Effector memory CD4-positive, alpha-beta T cell (primary cell): Measurements from ENCODE around the gene ELK1.

Source experiments
- DNase-seq, 3 donors: peaks; one replicate each; pipeline ENCODE4 v3.0.0-alpha.2; 2020
- H3K27ac ChIP-seq: 2 replicates; pipeline ENCODE4 v1.7.0; 2013; ENCODE audit warnings: mild to moderate bottlenecking, low read length, moderate library complexity; ENCODE audit not compliant: insufficient read depth, poor library complexity, severe bottlenecking
- H3K27me3 ChIP-seq: replicated peaks from 2 replicates; pipeline ENCODE4 v1.7.0; 2013; ENCODE audit warnings: mild to moderate bottlenecking, low read length; ENCODE audit not compliant: insufficient read depth, control insufficient read depth, poor library complexity, severe bottlenecking
- H3K36me3 ChIP-seq: 2 replicates; pipeline ENCODE4 v1.7.0; 2013; ENCODE audit warnings: mild to moderate bottlenecking, low read length, moderate library complexity; ENCODE audit not compliant: control insufficient read depth, insufficient read depth
- H3K4me1 ChIP-seq: 2 replicates; pipeline ENCODE4 v1.7.0; 2013; ENCODE audit warnings: low read length, mild to moderate bottlenecking; ENCODE audit not compliant: control insufficient read depth, insufficient read depth, poor library complexity, severe bottlenecking
- H3K4me3 ChIP-seq: 2 replicates; pipeline ENCODE4 v1.7.0; 2013; ENCODE audit warnings: low read length, low read depth, mild to moderate bottlenecking; ENCODE audit not compliant: insufficient read depth, poor library complexity, severe bottlenecking
- H3K9me3 ChIP-seq: 2 replicates; pipeline ENCODE4 v1.7.0; 2013; ENCODE audit warnings: mild to moderate bottlenecking, low read length, moderate library complexity; ENCODE audit not compliant: control insufficient read depth

Gene ELK1

DNA sequence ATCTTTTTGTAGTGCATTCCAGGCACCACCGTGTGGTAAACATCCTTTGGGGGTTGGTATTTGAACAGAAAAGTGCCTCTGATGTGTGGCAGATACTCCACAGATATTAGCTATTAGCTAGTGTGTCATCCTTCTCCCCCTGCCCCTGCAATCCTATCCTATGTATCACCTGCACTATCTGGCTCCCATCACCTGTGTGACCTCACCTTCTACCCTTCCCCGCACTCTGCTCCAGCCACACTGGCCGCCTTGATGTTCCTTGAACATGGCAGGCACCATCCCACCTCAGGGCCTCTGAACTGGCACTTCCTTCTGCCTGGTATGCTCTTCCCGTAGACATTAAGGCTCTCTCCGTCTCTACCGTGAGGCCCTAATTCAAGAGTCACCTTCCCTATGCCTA lies 3.7 kb downstream of the ELK1 start:
- no peak overlapping the region for H3K4me3 ChIP-seq
- no peak for DNase-seq
- H3K27me3 ChIP-seq: no peaks in the 10 kb centered on the region
- H3K27ac ChIP-seq: no peak overlapping the region
- H3K36me3 ChIP-seq: peaks cover 4% of the 10 kb centered on the region
- H3K9me3 ChIP-seq: no peaks in the 10 kb centered on the region
- H3K4me1 ChIP-seq: peaks cover 13% of the 10 kb centered on the region

DNA sequence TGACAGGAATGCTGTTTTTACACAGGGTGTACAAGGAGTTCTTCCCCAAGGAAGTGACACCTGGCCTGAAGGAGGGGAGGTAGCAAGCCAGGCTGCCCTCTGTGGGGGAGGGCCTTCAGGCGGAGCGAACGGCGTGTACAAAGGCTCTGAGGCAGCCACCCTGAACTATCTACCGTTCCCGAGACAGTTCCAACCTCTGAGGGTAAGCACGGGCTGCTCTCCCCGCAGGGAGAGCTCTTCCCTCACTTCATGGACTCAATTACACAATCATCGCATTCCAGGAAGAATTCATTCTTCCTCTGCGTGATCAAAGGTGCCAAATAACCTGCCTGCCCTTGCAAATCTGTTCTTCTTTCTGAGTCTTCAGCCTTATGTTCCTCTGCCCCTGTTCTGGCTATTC lies 4.8 kb downstream of the ELK1 start:
- no peak overlapping the region for H3K27ac ChIP-seq
- H3K4me3 ChIP-seq: no peak overlapping the region
- H3K9me3 ChIP-seq: no peaks in the 10 kb centered on the region
- H3K27me3 ChIP-seq: no peaks in the 10 kb centered on the region
- H3K4me1 ChIP-seq: peaks cover 10% of the 10 kb centered on the region
- H3K36me3 ChIP-seq: peaks cover 8% of the 10 kb centered on the region
- no peak for DNase-seq

DNA sequence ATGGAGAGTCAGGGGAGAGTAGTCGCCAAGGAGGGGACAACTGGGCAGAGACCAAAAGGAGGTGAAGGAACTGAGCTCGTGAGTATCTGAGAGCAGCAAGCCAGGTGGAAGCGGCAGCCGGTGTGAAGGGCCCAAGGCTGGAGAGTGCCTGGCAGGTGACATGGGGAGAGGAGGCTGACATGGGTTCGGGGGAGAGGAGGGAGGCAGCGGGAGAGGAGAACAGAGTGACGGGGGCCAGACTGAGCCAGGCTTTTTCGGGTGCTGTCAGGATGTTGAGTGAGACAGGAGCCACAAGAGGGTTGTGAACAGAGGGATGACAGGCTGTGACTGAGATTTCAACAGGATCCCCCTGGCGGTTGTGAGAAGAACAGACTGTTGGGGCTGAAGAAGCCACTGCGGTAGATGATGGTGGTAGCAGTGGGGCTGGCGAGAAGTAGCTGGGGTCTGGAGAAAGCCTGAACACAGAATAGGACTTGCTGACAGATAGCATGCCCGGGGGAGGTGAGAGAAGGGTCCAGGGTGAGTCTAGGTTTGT lies 5.7 kb downstream of the ELK1 start:
- Histone ChIP-seq H3K27me3 (no peaks in the 10 kb centered on the region), H3K27ac (no peak overlapping the region), H3K4me3 (no peak overlapping the region), H3K9me3 (no peaks in the 10 kb centered on the region), H3K4me1 (peaks cover 9% of the 10 kb centered on the region), H3K36me3 (peaks cover 14% of the 10 kb centered on the region)
- no peak for DNase-seq

DNA sequence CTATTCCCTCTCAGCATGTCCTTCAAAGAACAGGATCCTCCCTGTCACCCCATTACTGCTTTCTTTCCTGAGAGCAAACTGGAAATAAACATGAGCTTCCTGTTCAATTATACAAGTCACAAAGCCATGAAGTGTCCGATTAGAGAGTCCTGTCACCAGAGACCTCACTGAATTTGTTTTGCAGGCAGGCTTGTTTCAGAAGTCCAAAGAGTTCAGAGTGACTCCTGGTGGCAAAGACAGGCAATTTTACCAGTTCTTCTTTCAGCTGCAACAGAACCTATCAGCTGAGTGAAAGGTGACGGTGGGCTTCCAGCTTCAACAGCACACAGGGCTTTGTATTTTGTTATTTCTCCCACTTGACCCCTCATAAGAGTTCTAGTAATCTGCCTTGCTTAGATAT lies 6.4 kb downstream of the ELK1 start:
- Histone ChIP-seq H3K9me3 (no peaks in the 10 kb centered on the region), H3K4me3 (no peak overlapping the region), H3K27ac (no peak overlapping the region), H3K4me1 (peaks cover 2% of the 10 kb centered on the region), H3K27me3 (no peaks in the 10 kb centered on the region), H3K36me3 (peaks cover 16% of the 10 kb centered on the region)
- DNase-seq: no peak

DNA sequence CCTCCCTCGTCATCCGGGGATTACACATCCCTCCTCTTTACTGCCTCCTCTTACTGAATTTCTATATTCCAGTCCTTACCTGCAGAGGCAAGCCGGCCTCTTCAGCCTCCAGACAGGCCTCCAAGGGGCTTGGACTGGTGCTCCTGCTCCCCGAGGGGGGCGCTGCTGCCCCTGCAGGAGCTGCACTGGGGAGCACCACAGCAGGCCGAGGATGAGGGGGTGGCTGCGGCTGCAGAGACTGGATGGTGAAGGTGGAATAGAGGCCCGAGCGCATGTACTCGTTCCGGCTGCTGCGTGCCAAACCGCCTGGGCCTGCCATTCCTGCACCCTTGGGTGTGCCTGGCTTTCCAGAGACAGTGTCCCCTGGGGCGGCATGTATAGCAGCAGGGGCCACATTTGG lies 11.5 kb downstream of the ELK1 start:
- Histone ChIP-seq H3K4me1 (no peaks in the 10 kb centered on the region), H3K27me3 (no peaks in the 10 kb centered on the region), H3K27ac (no peak overlapping the region), H3K9me3 (no peaks in the 10 kb centered on the region), H3K4me3 (no peak overlapping the region), H3K36me3 (peaks cover 22% of the 10 kb centered on the region)
- no peak for DNase-seq

DNA sequence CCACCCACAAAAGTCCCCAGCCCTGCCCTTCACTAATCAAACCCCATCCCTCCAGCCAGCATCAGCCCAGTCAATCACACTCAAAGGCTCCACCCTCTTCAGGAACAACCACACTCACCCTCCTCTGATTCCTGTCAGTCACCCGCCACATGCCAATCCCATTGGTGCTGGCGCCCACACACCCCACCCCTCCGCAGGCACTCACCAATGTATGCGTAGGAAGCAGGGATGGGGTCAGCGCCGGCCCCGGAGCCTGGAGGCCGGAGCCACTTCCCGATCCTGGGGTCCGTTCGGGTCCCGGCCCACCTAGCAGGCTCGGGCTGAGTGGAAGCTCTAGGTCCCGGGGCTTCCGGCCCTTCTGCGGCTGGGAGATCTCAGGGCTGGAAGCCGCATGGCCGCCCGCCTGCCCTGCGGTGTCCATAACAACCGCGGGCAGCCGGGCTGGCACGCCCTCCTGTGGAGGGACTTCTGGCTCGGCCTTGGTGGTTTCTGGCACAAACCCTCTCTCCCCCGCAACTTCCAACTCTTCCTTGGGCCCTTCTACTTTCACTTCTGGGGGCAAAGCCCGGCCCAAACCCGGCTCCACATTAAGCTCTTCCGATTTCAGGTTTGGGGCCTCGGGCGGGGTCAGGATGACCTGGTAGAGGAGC lies 12.7 kb downstream of the ELK1 start:
- no peaks in the 10 kb centered on the region for H3K27me3 ChIP-seq
- no peaks in the 10 kb centered on the region for H3K9me3 ChIP-seq
- DNase-seq: peak in 1 of 3 donors; percentile 21
- H3K4me1 ChIP-seq: no peaks in the 10 kb centered on the region
- peaks cover 18% of the 10 kb centered on the region for H3K36me3 ChIP-seq
- H3K27ac ChIP-seq: peak overlapping the region; percentile 42
- H3K4me3 ChIP-seq: peak overlapping the region; percentile 39

DNA sequence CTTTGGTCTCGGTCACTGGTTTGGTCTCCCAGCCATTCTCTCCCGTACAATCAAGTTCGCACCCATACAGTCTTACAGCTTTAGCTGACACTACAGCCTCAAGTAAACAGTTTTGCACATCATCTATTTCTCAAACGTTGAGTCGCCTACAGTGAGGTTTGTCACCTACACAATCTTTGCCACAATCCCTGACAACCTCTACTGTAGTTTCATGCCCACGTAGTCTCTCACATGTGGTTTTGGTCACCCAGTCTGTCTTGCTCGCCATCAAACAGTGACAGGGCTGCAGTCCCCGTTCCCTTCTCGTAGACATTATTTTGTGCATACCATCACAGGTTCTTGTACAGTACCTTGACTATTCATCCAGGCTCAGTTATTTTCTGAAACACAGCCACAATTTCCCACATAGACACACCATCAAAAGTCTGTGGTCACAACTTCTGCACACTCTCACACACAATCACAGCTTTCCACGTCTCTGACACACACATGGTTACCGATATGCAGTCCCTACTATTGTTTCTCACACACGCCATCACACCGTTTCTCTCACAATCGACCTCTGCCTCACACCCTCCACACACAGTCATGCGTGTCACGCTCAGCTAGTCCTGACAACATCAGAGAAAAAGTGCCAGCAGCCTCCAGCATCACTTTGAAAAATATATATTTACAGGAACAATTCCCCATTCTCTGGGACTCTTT lies 15.3 kb downstream of the ELK1 start:
- DNase-seq: no peak
- Histone ChIP-seq H3K9me3 (no peaks in the 10 kb centered on the region), H3K27ac (no peak overlapping the region), H3K27me3 (no peaks in the 10 kb centered on the region), H3K4me3 (no peak overlapping the region), H3K36me3 (peaks cover 12% of the 10 kb centered on the region), H3K4me1 (peaks cover 4% of the 10 kb centered on the region)

DNA sequence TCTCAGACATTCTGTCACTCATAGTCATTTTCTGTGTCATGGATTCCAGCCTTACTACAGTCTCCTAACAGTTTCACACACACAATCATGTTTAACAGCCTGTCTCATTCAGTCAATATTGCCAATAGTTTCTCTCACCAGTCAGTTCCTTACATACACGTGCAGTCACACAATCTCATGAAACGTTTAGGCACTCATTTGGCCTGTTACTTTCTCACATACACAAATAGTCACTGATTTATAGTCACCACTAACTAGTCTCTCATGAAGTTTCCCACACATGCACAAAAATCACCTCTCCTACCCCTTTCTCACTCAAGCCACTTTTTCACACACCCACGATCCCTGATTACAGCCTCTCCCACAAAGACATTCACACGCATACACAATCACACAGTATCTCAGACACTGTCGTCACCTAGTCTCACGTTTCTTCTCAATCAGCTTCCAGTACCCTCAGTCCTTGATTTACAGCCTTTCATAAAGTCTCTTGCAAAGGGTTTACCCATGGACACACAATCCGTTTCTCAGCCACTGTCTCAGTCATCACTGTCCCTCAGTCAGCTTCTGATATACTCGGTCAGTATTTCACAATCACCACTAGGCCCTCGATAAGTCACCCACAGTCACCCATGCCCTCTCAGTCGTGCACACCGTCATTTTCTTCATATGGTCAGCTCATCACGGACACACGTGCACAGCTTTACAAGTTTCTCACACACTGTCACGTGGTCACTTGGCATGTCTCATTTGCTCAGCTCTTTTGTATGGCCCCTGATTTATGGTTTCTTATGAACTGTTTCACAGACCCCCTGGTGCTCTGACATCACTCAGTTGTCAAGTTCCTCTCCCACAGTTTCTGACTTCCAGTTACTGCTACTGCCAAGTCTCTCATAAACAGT lies 16.4 kb downstream of the ELK1 start:
- no peak overlapping the region for H3K27ac ChIP-seq
- DNase-seq: no peak
- H3K4me3 ChIP-seq: no peak overlapping the region
- peaks cover 5% of the 10 kb centered on the region for H3K36me3 ChIP-seq
- no peaks in the 10 kb centered on the region for H3K27me3 ChIP-seq
- no peaks in the 10 kb centered on the region for H3K9me3 ChIP-seq
- H3K4me1 ChIP-seq: peaks cover 6% of the 10 kb centered on the region

DNA sequence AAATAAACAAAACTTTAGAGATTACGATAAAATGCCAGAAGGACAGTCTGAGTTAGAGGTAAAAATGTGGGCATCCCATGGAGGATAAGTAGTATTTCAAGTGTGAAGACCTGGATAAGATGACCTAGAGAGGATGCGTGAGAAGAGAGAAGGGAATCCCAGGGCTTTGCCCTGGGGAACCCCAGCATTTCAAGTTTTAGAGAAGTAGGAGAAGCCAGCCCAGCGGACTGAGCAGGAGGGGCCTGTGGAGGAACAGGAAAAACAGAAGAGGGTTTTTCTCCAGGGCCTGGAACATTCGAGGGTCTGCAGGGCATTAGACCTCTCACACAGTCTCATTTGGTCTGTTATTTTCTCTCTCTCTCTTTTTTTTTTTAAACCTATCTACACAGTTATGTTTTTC lies 17.7 kb downstream of the ELK1 start:
- no peaks in the 10 kb centered on the region for H3K27me3 ChIP-seq
- peaks cover 6% of the 10 kb centered on the region for H3K4me1 ChIP-seq
- H3K27ac ChIP-seq: no peak overlapping the region
- no peak for DNase-seq
- H3K36me3 ChIP-seq: no peaks in the 10 kb centered on the region
- H3K9me3 ChIP-seq: no peaks in the 10 kb centered on the region
- no peak overlapping the region for H3K4me3 ChIP-seq
